HepG2 (cell line): Measurements from ENCODE around the gene GRK5. TPM values are rescaled to one million over a fixed set of nuclear protein-coding genes. Genes with fewer than 3 reads are reported as not detected.
A peak's percentile ranks its signal among the peaks of the same experiment; 100 is the strongest.

Experiments
- CBFB ChIP-seq: sonication (generic); formaldehyde crosslinking; IDR thresholded peaks from 2 replicates; pipeline ENCODE4 v1.4.0; 2020; ENCODE audit warnings: missing genetic modification reagents
- E2F1 ChIP-seq: sonication (generic); formaldehyde crosslinking; IDR thresholded peaks from 2 replicates; pipeline ENCODE4 v1.5.0; 2020; ENCODE audit warnings: missing genetic modification reagents
- ETV6 ChIP-seq: sonication (generic); formaldehyde crosslinking; conservative IDR thresholded peaks from 2 replicates; pipeline ENCODE4 v1.4.0; 2020; ENCODE audit warnings: missing genetic modification reagents
- GZF1 ChIP-seq: sonication (generic); formaldehyde crosslinking; IDR thresholded peaks from 2 replicates; pipeline ENCODE4 v1.5.1; 2020; ENCODE audit warnings: mild to moderate bottlenecking, missing genetic modification reagents
- SIX4 ChIP-seq: sonication (generic); formaldehyde crosslinking; IDR thresholded peaks from 2 replicates; pipeline ENCODE4 v1.4.0; 2020; ENCODE audit warnings: missing genetic modification reagents
- SNRNP70 ChIP-seq: fragments of 200-400 bp; formaldehyde crosslinking; IDR thresholded peaks from 2 replicates; pipeline ENCODE4 v1.6.1; 2017; ENCODE audit warnings: mild to moderate bottlenecking, low read depth, low read length, moderate library complexity
- THRA ChIP-seq: sonication (generic); formaldehyde crosslinking; IDR thresholded peaks from 2 replicates; pipeline ENCODE4 v1.4.0; 2020; ENCODE audit warnings: missing genetic modification reagents, borderline replicate concordance
- TIGD3 ChIP-seq: sonication (generic); formaldehyde crosslinking; IDR thresholded peaks from 2 replicates; pipeline ENCODE4 v1.5.1; 2020; ENCODE audit warnings: mild to moderate bottlenecking, missing genetic modification reagents, borderline replicate concordance
- ZBTB20 ChIP-seq: sonication (generic); formaldehyde crosslinking; IDR thresholded peaks from 2 replicates; pipeline ENCODE4 v1.8.1; 2023; ENCODE audit warnings: missing genetic modification reagents, low read depth, mild to moderate bottlenecking, borderline replicate concordance
- ZIK1 ChIP-seq: sonication (generic); formaldehyde crosslinking; IDR thresholded peaks from 2 replicates; pipeline ENCODE4 v1.5.0; 2020; ENCODE audit warnings: mild to moderate bottlenecking, low read depth, missing genetic modification reagents, borderline replicate concordance
- ZKSCAN5 ChIP-seq: sonication (generic); formaldehyde crosslinking; IDR thresholded peaks from 2 replicates; pipeline ENCODE4 v1.5.1; 2020; ENCODE audit warnings: mild to moderate bottlenecking, missing genetic modification reagents
- ZNF256 ChIP-seq: sonication (generic); formaldehyde crosslinking; conservative IDR thresholded peaks from 2 replicates; pipeline ENCODE4 v1.4.0; 2020; ENCODE audit warnings: missing genetic modification reagents
- ZNF549 ChIP-seq: sonication (generic); formaldehyde crosslinking; IDR thresholded peaks from 2 replicates; pipeline ENCODE4 v1.5.0; 2020; ENCODE audit warnings: missing genetic modification reagents
- ZNF678 ChIP-seq: sonication (generic); formaldehyde crosslinking; IDR thresholded peaks from 2 replicates; pipeline ENCODE4 v1.4.0; 2020; ENCODE audit warnings: mild to moderate bottlenecking, missing genetic modification reagents
- ZNF713 ChIP-seq: sonication (generic); formaldehyde crosslinking; IDR thresholded peaks from 2 replicates; pipeline ENCODE4 v1.4.0; 2020; ENCODE audit warnings: mild to moderate bottlenecking, missing genetic modification reagents
- ZNF720 ChIP-seq: sonication (generic); formaldehyde crosslinking; IDR thresholded peaks from 2 replicates; pipeline ENCODE4 v1.4.0; 2020; ENCODE audit warnings: missing genetic modification reagents
- ZNF878 ChIP-seq: sonication (generic); formaldehyde crosslinking; IDR thresholded peaks from 2 replicates; pipeline ENCODE4 v1.8.1; 2023; ENCODE audit warnings: mild to moderate bottlenecking, missing genetic modification reagents, moderate library complexity
- polyA plus RNA-seq, 8 experiments: library from polyadenylated mRNA; depleted of rRNA in 3 of 8; stranded (reverse) in 7 of 8; unstranded in 1 of 8; fragments of >200 nt; fragmentation: Illumina TruSeq in 4 of 8; extraction: Trizol in 4 of 8; gene quantifications; 2 replicates each; pipeline versions ENCODE4 v1.2.1 to v1.2.3, GENCODE V29; 2011 to 2016; ENCODE audit warnings: low read depth in 4 of 8, missing spikeins in 1 of 8, mixed read lengths in 1 of 8; ENCODE audit not compliant: insufficient read depth in 1 of 8
- total RNA-seq, 5 experiments: library from RNA; depleted of rRNA; stranded (reverse); fragments of >200 nt; fragmentation: Illumina TruSeq; extraction: Trizol; gene quantifications; 2 replicates each; pipeline ENCODE4 v1.2.3, GENCODE V29; 2016; ENCODE audit warnings: low read depth in 1 of 5
- TF ChIP-seq, protein P1 (sequence below): sonication (generic); formaldehyde crosslinking; IDR thresholded peaks from 2 replicates; pipeline ENCODE4 v1.8.1; 2023; ENCODE audit warnings: mild to moderate bottlenecking, missing genetic modification reagents
- TF ChIP-seq, protein P2 (sequence below): sonication (generic); formaldehyde crosslinking; IDR thresholded peaks from 2 replicates; pipeline ENCODE4 v1.4.0; 2020; ENCODE audit warnings: mild to moderate bottlenecking, missing genetic modification reagents

GRK5 gene
- total and polyA plus RNA-seq, 2 of the 13 experiments (the other 11 are each of a cell fraction or from before 2014, with no cell fraction given), result 10.4 to 12.6 TPM

DNA sequence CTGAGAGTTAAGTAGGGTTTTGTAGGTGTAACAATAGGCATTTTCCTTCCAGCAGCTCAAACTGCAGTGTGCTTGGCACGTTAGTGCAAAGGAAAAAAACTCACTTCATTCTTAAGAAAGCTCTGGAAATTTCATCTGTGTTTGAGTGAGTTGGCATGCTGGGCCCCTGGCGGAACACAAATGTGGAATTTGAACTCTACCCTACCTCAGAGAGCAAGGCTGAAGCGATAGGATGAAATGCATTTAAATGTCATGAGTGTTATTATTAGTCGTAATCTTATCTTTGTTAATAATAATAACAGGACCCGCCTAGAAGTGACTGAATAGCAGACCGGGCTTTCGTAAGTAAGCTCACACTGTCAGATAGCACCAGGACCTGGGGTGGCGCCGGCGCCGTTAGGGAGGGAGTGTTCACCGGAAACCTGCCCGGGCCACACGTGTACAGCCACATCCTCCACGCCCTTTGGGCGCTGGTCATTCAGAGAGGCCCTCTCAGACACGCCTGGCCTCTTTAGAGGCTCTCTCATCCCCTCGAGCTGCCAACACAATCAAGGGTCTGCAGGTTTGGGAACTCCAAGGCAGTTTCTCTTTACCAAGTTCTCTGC is 63.5 kb downstream of the GRK5 start (continued):
- TF ChIP-seq, protein P1, sequence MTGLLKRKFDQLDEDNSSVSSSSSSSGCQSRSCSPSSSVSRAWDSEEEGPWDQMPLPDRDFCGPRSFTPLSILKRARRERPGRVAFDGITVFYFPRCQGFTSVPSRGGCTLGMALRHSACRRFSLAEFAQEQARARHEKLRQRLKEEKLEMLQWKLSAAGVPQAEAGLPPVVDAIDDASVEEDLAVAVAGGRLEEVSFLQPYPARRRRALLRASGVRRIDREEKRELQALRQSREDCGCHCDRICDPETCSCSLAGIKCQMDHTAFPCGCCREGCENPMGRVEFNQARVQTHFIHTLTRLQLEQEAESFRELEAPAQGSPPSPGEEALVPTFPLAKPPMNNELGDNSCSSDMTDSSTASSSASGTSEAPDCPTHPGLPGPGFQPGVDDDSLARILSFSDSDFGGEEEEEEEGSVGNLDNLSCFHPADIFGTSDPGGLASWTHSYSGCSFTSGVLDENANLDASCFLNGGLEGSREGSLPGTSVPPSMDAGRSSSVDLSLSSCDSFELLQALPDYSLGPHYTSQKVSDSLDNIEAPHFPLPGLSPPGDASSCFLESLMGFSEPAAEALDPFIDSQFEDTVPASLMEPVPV (CRISPR knock-in tag), result peak; percentile 74; the same call in 1 of the 2 replicates
- peak; percentile 88; the same call in 1 of the 2 replicates for TF ChIP-seq ZIK1 (CRISPR knock-in tag)
- 0 out of 2 replicates have a peak, but pooled peaks have one; percentile 10 for TF ChIP-seq SIX4 (CRISPR knock-in tag)
- TF ChIP-seq ZNF713 (CRISPR knock-in tag), result peak; percentile 30; the same call in 1 of the 2 replicates
- TF ChIP-seq TIGD3, result peak; percentile 77; the same call in 1 of the 2 replicates
- TF ChIP-seq, protein P2, sequence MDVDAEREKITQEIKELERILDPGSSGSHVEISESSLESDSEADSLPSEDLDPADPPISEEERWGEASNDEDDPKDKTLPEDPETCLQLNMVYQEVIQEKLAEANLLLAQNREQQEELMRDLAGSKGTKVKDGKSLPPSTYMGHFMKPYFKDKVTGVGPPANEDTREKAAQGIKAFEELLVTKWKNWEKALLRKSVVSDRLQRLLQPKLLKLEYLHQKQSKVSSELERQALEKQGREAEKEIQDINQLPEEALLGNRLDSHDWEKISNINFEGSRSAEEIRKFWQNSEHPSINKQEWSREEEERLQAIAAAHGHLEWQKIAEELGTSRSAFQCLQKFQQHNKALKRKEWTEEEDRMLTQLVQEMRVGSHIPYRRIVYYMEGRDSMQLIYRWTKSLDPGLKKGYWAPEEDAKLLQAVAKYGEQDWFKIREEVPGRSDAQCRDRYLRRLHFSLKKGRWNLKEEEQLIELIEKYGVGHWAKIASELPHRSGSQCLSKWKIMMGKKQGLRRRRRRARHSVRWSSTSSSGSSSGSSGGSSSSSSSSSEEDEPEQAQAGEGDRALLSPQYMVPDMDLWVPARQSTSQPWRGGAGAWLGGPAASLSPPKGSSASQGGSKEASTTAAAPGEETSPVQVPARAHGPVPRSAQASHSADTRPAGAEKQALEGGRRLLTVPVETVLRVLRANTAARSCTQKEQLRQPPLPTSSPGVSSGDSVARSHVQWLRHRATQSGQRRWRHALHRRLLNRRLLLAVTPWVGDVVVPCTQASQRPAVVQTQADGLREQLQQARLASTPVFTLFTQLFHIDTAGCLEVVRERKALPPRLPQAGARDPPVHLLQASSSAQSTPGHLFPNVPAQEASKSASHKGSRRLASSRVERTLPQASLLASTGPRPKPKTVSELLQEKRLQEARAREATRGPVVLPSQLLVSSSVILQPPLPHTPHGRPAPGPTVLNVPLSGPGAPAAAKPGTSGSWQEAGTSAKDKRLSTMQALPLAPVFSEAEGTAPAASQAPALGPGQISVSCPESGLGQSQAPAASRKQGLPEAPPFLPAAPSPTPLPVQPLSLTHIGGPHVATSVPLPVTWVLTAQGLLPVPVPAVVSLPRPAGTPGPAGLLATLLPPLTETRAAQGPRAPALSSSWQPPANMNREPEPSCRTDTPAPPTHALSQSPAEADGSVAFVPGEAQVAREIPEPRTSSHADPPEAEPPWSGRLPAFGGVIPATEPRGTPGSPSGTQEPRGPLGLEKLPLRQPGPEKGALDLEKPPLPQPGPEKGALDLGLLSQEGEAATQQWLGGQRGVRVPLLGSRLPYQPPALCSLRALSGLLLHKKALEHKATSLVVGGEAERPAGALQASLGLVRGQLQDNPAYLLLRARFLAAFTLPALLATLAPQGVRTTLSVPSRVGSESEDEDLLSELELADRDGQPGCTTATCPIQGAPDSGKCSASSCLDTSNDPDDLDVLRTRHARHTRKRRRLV (CRISPR knock-in tag), result no peak
- no peak for TF ChIP-seq ZNF720
- no peak for TF ChIP-seq CBFB (CRISPR knock-in tag)
- TF ChIP-seq ZNF678, result no peak
- TF ChIP-seq ZNF549 (CRISPR knock-in tag), result no peak
- TF ChIP-seq THRA (CRISPR knock-in tag), result no peak
- no peak for TF ChIP-seq ZKSCAN5
- TF ChIP-seq ZNF256, result no peak
- no peak for TF ChIP-seq E2F1
- TF ChIP-seq GZF1 (CRISPR knock-in tag), result 0 out of 2 replicates have a peak, but pooled peaks have one; percentile 28
- no peak for TF ChIP-seq ETV6 (CRISPR knock-in tag)
- 0 out of 2 replicates have a peak, but pooled peaks have one; percentile 56 for TF ChIP-seq ZNF878
- TF ChIP-seq SNRNP70, result no peak
- peak; percentile 70; the same call in 1 of the 2 replicates for TF ChIP-seq ZBTB20 (CRISPR knock-in tag)
